Body of pancreas (tissue), 4 donors: ENCODE results near the gene TRIM25.

ENCODE experiments used
- POLR2A ChIP-seq, 3 donors: fragments of 450-650 bp; IDR thresholded peaks; one replicate each; pipeline ENCODE4 v1.6.1; 2016; ENCODE audit warnings: antibody characterized with exemption in 3 of 3, mild to moderate bottlenecking in 2 of 3
- TF ChIP-seq, protein P1 (sequence below), 7 experiments: fragments of 450-650 bp in 4 of 7; fragments of 200-600 bp in 3 of 7; sonication (generic) in 3 of 7; IDR thresholded peaks; one replicate each; pipeline ENCODE4 v1.5.1; 2016 to 2019; ENCODE audit warnings: antibody characterized with exemption in 7 of 7

DNA sequence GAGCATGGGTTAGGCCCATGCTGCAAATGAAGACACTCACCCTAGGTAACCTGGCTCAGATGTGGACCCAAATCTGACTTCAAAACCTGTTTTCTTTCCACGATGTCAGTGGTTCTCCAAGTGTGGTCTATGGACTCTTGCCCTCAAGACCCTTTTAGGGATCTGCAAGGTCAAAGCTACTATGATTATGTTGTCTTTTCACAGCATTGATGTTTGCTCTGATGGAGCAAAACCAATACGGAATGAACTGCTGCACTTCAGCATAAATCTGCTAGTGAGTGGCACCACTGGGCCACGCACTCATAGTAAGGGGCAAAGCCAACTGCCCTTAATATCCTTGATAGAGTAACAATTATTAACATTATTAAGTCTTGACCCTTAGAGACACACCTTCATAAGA is 21.6 kb upstream of the TRIM25 start:
- TF ChIP-seq POLR2A (IDR thresholded peaks at IDR 0.05), result no peak
- TF ChIP-seq, protein P1, sequence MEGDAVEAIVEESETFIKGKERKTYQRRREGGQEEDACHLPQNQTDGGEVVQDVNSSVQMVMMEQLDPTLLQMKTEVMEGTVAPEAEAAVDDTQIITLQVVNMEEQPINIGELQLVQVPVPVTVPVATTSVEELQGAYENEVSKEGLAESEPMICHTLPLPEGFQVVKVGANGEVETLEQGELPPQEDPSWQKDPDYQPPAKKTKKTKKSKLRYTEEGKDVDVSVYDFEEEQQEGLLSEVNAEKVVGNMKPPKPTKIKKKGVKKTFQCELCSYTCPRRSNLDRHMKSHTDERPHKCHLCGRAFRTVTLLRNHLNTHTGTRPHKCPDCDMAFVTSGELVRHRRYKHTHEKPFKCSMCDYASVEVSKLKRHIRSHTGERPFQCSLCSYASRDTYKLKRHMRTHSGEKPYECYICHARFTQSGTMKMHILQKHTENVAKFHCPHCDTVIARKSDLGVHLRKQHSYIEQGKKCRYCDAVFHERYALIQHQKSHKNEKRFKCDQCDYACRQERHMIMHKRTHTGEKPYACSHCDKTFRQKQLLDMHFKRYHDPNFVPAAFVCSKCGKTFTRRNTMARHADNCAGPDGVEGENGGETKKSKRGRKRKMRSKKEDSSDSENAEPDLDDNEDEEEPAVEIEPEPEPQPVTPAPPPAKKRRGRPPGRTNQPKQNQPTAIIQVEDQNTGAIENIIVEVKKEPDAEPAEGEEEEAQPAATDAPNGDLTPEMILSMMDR (IDR thresholded peaks at IDR 0.05), result no peak
